COLO668 (cell line): Measurements from ENCODE around the gene HOXA9.

Source experiments
- DNase-seq: peaks from one replicate; lab custom pipeline; 2025; ENCODE audit not compliant: unreplicated experiment; lab: John Stamatoyannopoulos, UW

Gene HOXA9

GRCh38 chr7:27165089-27165995 lies at the start of gene HOXA9:
Gene HOXA9, minus strand, starts transcription at chr7:27165537. Its CDS starts 80 bp downstream, at chr7:27165457.
- DNase-seq: peak; percentile 90

- DNase-seq: no peak
Measured at GRCh38 chr7:27214239-27214950, 49.1 kb upstream of the HOXA9 start.

- no peak for DNase-seq
Measured at GRCh38 chr7:27213433-27214238, 48.3 kb upstream of the HOXA9 start.

DNA sequence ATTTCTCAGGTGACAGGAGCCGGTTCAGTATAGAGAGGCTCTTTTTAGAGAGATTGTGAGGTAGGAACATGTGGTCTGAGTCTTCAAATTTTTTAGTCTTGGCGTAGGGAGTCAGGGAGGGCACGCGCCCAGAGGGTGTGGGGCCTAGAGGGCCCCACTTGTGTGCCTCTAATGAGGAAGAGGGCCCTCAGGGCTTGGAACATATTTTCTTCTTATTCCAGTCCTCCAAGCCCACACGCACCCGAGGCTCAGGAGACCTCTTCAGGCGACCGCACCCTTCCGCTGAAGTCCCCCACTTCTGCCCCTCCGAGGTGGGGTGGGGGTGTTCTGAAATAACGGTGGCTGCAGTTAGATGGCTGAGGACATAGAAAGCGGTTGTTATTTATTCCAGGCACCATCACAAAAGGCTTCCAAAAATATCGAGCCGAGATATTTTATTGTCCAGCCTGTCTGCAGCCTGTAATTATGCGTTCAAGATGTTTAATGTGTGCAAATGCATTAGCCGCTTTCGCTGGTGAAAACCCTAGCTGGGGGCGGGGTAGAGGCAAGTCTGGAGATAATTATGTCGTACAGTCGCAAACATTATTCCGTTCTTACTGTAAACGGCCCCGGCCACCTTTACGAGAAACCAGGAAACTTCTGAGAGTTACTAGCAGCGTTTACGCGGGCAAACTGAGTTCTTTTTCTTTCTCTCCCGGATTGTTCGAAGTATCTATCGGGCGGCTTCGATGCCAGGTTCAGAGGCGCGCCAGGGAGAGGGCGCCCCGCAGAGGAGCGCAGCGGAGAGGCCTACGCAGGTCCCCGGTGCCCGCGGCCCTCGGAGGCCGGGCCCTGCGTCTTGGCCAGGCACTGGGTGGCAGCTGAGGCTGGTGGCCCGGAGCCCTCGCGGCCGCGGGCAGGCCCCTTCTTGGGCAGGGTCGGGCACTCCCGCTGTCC lies 47.4 kb upstream of the HOXA9 start:
- DNase-seq: no peak

- no peak for DNase-seq
Measured at GRCh38 chr7:27211764-27212204, 46.4 kb upstream of the HOXA9 start.

GRCh38 chr7:27211084-27211446 lies 45.7 kb upstream of the HOXA9 start:
- no peak for DNase-seq

GRCh38 chr7:27210441-27211083 lies 45.2 kb upstream of the HOXA9 start:
- DNase-seq: peak; percentile 58

DNA sequence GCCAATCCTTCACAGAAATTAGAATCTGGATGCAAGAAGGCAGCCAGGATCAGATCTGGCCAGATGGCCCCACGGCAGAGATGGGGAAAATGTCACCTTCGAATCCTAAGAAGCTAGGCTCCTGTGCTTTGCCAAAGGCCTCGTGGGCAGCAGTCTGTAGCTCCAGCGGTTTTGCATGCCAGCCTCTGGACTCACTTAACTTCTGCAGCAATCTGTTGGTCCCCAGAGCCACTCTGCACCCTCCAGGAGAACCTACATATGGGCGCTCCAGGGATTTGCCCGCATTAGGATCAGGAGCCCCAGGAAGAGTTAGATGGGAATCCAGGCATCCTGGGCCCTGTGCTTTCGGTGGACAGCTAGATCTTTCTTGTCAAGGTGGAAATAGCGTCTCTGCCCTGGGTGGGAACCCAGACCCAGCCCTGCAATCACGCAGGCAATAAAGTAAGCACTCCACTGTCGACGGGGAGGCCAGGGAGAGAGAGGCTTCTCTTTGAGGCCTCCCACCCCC lies 44.6 kb upstream of the HOXA9 start:
- DNase-seq: no peak

DNA sequence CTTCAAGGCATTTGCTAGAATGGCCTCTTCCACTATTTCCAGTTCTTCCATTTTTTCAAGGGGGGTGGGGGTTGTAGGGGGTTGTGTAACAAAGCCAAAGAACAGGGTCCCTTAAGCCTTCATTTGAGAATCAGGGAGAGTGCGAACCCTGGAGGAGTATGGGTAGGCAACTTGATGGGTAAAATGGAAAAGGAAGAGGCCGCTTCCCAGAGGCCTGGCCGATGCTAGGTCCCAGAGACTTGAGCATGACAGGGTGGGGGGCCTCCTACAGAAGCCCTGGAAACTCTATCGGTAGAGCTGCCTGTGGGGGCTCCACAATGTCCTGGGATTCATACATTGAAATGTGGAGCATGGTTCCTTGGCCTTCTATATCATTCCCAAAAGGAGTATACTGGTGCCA lies 43.7 kb upstream of the HOXA9 start:
- no peak for DNase-seq

- DNase-seq: no peak
Measured at GRCh38 chr7:27207348-27207985, 42.1 kb upstream of the HOXA9 start.

- no peak for DNase-seq
Measured at GRCh38 chr7:27205325-27206280, 40.3 kb upstream of the HOXA9 start.

GRCh38 chr7:27204851-27205322 lies 39.5 kb upstream of the HOXA9 start:
- no peak for DNase-seq

DNA sequence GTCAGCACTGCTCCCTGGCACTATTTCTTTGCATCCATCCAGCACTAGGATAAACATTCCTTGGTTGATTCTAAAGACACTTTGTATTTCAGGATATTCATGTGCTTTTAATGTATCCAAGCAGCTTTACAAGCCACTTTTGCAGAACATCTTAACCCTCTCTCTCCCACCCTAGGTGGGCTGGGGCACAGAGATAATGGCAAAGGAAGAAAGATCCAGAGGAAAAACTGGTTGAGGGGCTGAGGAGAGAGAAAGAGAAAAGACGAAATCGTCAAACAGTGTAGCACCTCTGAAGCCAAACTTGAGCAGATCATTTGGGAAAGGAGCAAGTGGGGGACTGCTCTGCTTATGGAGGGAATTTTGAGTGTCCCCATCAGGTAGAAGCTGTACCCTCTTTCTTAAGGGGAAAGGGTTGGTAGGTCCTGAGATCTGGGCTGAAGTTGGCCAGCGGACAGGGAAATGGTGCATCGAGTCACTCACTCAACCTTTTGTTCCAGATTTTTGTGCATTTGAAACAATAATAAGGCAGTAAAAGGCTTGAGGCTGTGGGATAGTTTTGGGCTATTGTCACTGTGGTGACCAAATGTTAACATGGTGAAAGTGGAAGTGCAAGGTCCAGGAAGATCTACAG lies 38.7 kb upstream of the HOXA9 start:
- no peak for DNase-seq

DNA sequence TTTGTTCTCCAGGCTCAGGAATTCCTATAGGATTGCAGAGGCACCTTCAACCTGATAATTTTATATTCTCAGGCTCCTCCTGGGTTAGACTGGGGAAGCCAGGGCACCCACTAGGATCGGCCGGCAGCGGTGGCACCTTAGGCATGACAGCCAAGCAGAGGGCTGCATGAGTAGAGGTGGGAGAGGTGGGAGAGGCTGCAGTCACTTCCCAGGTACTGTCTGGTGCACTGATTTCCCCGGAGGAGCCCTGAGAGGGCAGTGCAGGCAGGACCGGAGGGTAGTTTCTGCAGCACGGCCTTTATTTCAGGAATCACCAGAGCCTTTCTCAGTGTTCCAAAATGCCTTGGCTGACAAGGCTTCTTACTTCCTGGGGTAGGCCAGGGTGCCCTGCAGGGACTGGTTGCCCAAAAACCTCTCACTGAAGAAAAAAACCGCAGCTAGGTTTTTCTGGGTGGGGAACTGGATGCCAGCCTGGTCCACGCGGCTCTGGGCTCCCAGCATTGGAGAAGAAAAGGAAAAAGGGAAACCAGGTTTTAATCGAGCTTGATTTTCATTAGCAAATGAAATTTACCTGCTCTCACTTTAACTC lies 38.1 kb upstream of the HOXA9 start:
- DNase-seq: no peak

GRCh38 chr7:27202862-27203134 lies 37.5 kb upstream of the HOXA9 start:
- no peak for DNase-seq

GRCh38 chr7:27202018-27202861 lies 36.9 kb upstream of the HOXA9 start:
- no peak for DNase-seq
